Esophagus (tissue), 2 donors: ENCODE measurements around the gene ZC3H18. TPM values are rescaled to one million over a fixed set of nuclear protein-coding genes. Genes with fewer than 3 reads are reported as not detected.

Experiments used
- H3K27ac ChIP-seq, 2 donors: one replicate each; pipeline ENCODE4 v1.5.1; 2013; ENCODE audit warnings: low read depth in 2 of 2, mild to moderate bottlenecking in 2 of 2, inconsistent platforms in 1 of 2, low read length in 1 of 2, moderate library complexity in 1 of 2
- H3K27me3 ChIP-seq, 2 donors: one replicate each; pipeline ENCODE4 v1.6.1; 2013; ENCODE audit warnings: low read length in 2 of 2, control low read depth in 1 of 2, mild to moderate bottlenecking in 1 of 2; ENCODE audit not compliant: insufficient read depth in 2 of 2, control insufficient read depth in 1 of 2
- H3K36me3 ChIP-seq, 2 donors: one replicate each; pipeline ENCODE4 v1.6.1; 2013; ENCODE audit warnings: low read length in 1 of 2; ENCODE audit not compliant: control insufficient read depth in 2 of 2, insufficient read depth in 2 of 2
- H3K4me1 ChIP-seq, 2 donors: one replicate each; pipeline ENCODE4 v1.6.1; 2013; ENCODE audit warnings: low read length in 1 of 2; ENCODE audit not compliant: control insufficient read depth in 2 of 2, insufficient read depth in 2 of 2
- H3K4me3 ChIP-seq, 2 donors: one replicate each; pipeline ENCODE4 v1.5.1; 2013; ENCODE audit warnings: low read length in 2 of 2, mild to moderate bottlenecking in 2 of 2, low read depth in 1 of 2, moderate library complexity in 1 of 2
- H3K9me3 ChIP-seq, 2 donors: one replicate each; pipeline ENCODE4 v1.6.1; 2013; ENCODE audit warnings: mild to moderate bottlenecking in 2 of 2, low read depth in 1 of 2, low read length in 1 of 2, moderate library complexity in 1 of 2; ENCODE audit not compliant: control insufficient read depth in 2 of 2, insufficient read depth in 1 of 2
- WGBS, 2 donors: extraction: QIAGEN DNeasy Blood & Tissue Kit; methylation state at CpG; one replicate each; pipeline ENCODE4 v1.1.7; 2013; 5-methylcytosine and 5-hydroxymethylcytosine counted together
- polyA plus RNA-seq, 2 donors: library from polyadenylated mRNA; stranded (reverse); fragments of 200-250 nt; gene quantifications; one replicate each; pipeline ENCODE4 v1.2.3, GENCODE V29; 2013
- donor health status: healthy with polysubstance abuse.
- donor health status: Bipolar disorder and iron deficiency.

Gene ZC3H18
- polyA plus RNA-seq, 2 donors = 19.1 to 24.5 TPM

DNA sequence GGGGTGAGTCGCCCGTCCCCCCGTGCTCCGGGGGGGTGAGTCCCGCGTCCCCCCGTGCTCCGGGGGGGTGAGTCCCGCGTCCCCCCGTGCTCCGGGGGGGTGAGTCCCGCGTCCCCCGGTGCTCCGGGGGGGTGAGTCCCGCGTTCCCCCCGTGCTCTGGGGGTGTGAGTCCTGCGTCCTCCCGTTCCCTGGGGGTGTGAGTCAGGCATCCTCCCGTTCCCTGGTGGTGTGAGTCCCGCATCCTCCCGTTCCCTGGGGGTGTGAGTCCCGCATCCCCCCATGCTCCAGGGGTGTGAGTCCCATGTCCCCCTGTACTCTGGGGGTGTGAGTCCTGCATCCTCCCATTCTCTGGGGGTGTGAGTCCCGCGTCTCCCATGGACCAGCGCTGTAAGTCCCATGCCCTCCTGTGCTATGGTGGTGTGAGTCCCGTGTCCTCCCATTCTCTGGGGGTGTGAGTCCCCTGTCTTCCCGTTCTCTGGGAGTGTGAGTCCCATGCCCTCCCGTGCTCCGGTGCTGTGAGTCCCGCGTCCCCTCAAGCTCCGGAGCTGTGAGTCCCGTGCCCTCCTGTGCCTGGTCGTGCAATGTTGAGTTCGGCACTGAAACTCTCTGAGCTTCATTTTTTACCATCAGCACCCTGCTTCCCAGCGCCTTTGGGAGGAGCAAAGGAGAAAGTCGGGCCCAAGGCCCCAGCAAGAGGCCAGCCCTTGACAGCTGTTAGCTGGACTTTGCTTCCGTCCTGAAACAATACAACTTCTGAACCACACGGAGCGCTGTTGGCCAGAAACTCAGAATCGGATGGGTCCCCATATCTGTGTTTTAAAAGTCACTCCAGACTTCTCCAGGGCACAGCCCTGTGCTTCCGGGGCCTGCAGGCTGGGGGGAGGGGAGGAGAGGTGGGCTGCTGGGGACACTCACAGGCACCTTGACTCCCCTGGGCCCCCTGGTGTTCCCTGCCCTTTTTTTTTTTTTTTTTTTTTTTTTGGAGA is 11.5 kb upstream of the ZC3H18 start:
- Histone ChIP-seq H3K4me3 (no peak overlapping the region), H3K36me3 (no peaks in the 10 kb centered on the region), H3K9me3 (no peaks in the 10 kb centered on the region), H3K27ac (no peak overlapping the region), H3K4me1 (no peaks in the 10 kb centered on the region), H3K27me3 (no peaks in the 10 kb centered on the region)
- WGBS, 2 donors = 43 to 59% methylated on average over 30 to 45 of the region's 45 CpGs

DNA sequence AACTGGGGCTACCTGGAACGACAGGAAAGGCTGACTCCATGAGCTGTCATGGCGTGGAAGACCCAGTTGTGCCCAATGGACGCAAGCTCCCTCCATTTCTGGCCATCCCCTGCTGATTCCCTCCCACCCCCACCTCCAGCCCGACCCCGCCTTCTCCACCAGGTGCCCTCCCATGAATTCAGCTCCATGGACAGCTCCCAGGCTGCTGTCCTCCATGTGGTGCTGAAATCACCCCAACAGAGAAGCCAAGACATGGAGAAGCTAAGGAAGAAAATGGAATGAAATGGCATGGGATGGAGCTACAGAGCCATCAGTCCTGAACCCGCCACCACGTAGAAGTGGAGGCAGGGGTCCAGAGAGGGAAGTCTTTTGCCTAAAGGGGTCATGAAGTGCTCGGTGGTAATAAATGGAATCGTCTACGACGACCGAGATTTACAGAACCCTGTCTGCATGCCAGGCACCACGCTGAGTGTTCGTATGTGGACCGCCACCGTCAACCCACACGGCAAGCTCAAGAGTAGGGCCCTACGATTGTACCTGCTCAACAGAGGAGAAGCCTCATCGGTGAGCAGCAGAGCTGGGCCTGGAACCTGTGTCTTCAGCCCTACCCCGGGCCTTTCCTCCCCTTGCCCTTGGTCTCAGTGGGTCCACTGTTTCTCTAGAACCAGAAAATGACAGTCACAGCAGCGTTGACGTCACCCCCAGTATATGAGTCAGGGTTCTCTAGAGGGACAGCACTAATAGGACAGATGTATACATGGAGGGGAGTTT is 9.3 kb upstream of the ZC3H18 start:
- Histone ChIP-seq H3K27me3 (no peaks in the 10 kb centered on the region), H3K4me1 (no peaks in the 10 kb centered on the region), H3K4me3 (no peak overlapping the region), H3K27ac (no peak overlapping the region), H3K9me3 (no peaks in the 10 kb centered on the region), H3K36me3 (no peaks in the 10 kb centered on the region)
- 67 to 69% methylated on average over 22 of the region's 22 CpGs for WGBS, 2 donors

DNA sequence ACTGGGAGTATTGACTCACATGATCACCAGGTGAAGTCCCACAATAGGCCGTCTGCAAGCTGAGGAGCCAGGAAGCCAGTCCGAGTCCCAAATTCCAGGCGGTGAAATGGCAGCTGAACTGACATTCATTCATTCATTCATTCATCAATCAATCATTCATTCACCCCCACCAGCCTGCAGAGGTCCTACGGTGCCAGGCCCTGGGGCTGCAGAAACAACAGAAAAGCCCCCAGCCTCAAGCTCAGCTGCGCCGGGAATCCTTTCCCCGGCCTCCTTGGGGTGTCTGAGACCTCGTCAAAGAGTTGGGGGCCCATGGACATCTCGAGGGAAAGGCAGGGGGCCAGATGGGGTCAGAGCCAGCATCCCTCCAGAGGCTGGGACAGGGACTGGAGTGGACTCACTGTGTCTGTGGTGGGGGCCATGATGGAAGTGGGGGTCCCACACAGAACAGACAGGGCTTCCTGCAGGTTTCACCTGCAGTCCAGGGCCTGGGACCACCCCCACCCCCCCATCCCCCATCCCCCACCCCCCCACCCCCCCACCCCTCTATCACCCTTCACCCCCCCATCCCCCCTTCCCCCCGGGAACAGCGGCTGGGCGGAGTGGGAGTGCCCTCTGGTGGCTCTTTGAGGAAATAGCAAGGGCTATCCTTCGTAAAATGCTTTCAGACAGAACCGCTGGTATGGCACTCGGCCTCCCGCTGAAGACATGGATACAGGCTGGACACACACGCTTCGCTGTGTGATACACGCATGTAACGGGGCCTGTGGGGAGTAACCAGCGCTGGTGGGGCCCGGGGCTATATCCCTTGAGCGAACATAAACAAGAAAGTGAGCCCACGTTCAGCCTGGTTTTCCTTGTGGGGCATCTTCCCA is 8.5 kb upstream of the ZC3H18 start:
- Histone ChIP-seq H3K9me3 (no peaks in the 10 kb centered on the region), H3K36me3 (no peaks in the 10 kb centered on the region), H3K27ac (no peak overlapping the region), H3K4me3 (no peak overlapping the region), H3K4me1 (no peaks in the 10 kb centered on the region), H3K27me3 (no peaks in the 10 kb centered on the region)
- WGBS, 2 donors = 27 to 29% methylated on average over 21 to 22 of the region's 24 CpGs

DNA sequence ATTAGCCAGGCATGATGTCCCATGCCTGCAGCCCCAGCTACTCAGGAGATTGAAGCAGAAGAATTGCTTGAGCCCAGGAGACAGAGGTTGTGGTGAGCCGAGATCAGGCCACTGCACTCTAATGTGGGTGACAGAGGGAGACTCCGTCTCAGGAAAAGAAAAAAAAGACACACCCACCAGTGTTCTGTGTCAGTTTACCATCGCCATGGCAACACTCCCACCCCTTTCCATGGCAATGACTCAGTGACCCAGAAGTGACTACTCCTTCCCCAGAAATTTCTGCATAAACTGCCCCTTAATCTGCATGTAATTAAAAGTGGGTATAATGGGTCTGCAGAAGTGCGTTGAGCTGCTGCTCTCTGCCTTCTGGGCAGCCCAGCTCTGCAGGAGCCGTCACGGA is 4.0 kb upstream of the ZC3H18 start:
- H3K27ac ChIP-seq = no peak overlapping the region
- H3K4me3 ChIP-seq = no peak overlapping the region
- H3K9me3 ChIP-seq = no peaks in the 10 kb centered on the region
- no peaks in the 10 kb centered on the region for H3K27me3 ChIP-seq
- no peaks in the 10 kb centered on the region for H3K36me3 ChIP-seq
- WGBS, 2 donors = 49 to 74% methylated on average over 6 of the region's 6 CpGs
- peaks cover 1 to 6% of the 10 kb centered on the region in 2 donors for H3K4me1 ChIP-seq

DNA sequence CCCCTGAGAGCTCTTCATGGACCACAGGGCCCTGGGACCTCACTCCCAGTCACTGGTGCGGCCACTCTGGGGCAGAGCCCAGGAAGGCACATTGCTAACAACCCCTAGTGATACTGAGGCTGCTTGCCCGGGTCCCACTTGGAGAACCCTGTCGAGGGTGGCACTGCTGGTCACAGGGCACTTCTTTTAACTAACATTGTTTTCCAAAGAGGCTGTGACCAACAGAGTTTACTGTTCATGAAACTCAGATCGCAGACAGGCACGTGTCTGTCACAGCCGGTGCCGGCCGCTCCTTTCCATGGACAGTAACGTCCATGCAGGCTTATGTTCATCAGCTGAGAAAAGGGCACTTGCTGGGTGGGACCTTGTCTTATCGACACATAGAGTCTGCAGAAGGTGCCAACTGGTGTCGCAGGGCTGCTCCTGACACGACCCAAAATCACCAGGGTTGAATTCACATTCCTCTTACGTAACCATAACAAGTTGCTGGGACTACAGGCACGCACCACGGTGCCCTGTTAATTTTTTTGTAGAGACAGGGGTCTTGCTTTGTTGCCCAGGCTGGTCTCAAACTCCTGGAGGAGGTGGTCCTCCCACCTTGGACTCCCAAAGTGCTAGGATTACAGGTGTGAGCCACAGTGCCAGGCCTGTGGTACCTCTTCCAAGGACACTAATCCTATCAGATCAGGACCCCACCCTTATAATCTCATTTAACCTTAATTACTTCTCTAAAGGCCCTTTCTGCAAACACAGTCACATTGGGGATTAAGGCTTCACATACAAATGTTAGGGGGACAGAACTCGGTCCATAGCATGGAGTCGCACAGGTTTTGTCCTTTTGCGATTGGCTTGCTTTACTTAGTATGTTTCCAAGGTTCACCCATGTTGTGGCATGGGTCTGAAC is 1.2 kb upstream of the ZC3H18 start:
- H3K4me1 ChIP-seq = peaks cover 6 to 10% of the 10 kb centered on the region in 2 donors
- H3K9me3 ChIP-seq = no peaks in the 10 kb centered on the region
- no peaks in the 10 kb centered on the region for H3K27me3 ChIP-seq
- no peak overlapping the region for H3K27ac ChIP-seq
- 87 to 90% methylated on average over 18 of the region's 18 CpGs for WGBS, 2 donors
- H3K36me3 ChIP-seq = peaks cover 0 to 3% of the 10 kb centered on the region in 2 donors
- peak overlapping the region; percentile 53 to 64 for H3K4me3 ChIP-seq

DNA sequence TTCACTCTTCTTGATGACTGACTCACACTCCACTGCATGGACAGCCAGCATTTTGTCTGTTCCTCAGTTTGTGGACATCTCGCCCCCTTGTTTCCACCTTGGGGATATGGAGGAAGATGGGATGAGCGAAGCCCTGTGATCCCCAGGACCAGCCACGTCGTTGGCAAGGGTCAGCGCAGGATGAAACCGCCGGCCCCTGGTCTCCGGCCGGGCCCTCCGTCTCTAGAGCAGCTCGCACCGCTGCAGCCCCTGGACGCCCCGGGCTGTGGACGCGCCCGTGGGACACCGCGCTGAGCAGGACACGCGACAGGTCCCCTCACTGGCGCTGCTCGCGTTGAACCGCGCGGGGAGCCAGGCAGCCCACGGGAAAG is 604 bp upstream of the ZC3H18 start:
- Histone ChIP-seq H3K27ac (peak overlapping the region; percentile 47 to 65), H3K36me3 (peaks cover 0 to 3% of the 10 kb centered on the region in 2 donors), H3K9me3 (no peaks in the 10 kb centered on the region), H3K27me3 (no peaks in the 10 kb centered on the region), H3K4me3 (peak overlapping the region; percentile 53 to 64), H3K4me1 (peaks cover 6 to 10% of the 10 kb centered on the region in 2 donors)
- 1 to 2% methylated on average over 28 of the region's 28 CpGs for WGBS, 2 donors

DNA sequence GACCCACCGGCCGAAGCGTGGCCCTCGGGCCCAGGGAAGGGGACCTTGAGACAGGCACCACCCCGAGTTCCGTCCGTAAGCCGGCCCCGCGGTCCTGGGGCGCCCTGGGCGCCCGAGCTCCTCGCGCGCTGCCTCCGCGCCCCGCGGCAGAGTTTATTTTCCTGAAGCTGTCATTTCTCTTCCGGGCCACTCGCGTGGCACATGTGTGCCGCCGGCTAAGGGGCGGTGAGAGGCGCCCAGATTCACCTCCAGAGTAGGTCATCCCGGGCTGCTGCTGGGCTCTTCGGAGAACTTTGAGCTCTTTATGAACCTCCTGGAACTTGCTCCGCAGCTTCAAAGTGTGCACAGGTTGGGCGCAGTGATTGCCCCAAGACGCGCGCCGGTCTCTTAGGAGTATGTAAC is 489 bp downstream of the ZC3H18 start:
- Histone ChIP-seq H3K27ac (peak overlapping the region; percentile 88 to 96), H3K9me3 (no peaks in the 10 kb centered on the region), H3K27me3 (no peaks in the 10 kb centered on the region), H3K4me1 (peaks cover 6 to 10% of the 10 kb centered on the region in 2 donors), H3K36me3 (peaks cover 0 to 6% of the 10 kb centered on the region in 2 donors), H3K4me3 (peak overlapping the region; percentile 84 to 95)
- 0 to 1% methylated on average over 35 of the region's 35 CpGs for WGBS, 2 donors

DNA sequence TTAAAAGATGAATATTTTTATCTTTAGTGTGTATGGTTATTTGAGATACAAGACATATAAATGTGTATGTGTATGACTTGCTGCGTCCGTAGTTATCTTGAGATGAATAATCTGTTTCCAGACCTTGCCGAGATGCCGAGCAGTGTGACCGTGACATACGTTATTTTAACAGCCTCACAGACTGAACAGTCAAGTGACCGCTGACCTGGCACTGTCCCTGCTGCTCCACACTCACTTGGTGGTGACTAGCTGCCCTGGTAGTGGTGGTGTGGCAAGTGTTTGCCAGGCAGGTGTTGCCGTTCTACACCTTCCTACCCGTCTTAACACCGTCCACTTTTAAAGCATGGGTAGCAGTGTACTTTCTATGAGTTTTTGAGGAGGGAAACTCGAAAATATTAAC is 5.0 kb downstream of the ZC3H18 start:
- Histone ChIP-seq H3K27me3 (no peaks in the 10 kb centered on the region), H3K27ac (no peak overlapping the region), H3K36me3 (peaks cover 6 to 35% of the 10 kb centered on the region in 2 donors), H3K4me1 (peaks cover 5 to 6% of the 10 kb centered on the region in 2 donors), H3K9me3 (no peaks in the 10 kb centered on the region), H3K4me3 (no peak overlapping the region)
- WGBS, 2 donors = 94 to 96% methylated on average over 11 of the region's 11 CpGs
